ENCODE data around the gene ARID1B.

DNA sequence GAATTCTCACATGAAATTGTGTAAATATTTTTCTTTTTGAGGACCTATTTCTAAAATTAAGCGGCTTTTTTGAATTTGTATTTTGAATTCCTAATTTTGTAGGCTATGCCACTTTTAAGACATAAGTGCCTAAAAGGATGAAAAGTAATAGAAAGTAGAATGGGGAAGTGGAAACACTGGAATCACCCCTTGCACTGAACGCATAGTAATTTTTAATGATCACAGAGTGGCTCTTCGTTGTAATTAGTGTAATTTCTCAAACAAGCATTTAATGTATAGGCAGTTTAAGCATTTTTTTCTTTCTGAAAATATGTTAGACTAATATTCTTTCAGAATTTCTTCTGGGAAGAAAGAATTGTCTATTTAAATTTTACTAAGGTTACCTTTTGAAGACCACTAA lies 73.2 kb downstream of the ARID1B start:
- TF ChIP-seq, protein P1, sequence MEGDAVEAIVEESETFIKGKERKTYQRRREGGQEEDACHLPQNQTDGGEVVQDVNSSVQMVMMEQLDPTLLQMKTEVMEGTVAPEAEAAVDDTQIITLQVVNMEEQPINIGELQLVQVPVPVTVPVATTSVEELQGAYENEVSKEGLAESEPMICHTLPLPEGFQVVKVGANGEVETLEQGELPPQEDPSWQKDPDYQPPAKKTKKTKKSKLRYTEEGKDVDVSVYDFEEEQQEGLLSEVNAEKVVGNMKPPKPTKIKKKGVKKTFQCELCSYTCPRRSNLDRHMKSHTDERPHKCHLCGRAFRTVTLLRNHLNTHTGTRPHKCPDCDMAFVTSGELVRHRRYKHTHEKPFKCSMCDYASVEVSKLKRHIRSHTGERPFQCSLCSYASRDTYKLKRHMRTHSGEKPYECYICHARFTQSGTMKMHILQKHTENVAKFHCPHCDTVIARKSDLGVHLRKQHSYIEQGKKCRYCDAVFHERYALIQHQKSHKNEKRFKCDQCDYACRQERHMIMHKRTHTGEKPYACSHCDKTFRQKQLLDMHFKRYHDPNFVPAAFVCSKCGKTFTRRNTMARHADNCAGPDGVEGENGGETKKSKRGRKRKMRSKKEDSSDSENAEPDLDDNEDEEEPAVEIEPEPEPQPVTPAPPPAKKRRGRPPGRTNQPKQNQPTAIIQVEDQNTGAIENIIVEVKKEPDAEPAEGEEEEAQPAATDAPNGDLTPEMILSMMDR (IDR thresholded peaks at IDR 0.05; ENCODE audit: poor library complexity): no peak
- TF ChIP-seq EZH2 (IDR thresholded peaks at IDR 0.05; ENCODE audit: borderline replicate concordance) (no peak), EZH2phosphoT487 (IDR thresholded peaks at IDR 0.05; ENCODE audit: low read depth, severe bottlenecking, unreplicated experiment) (no peak)
